ENCODE measurements around the gene ABAT. TPM values are rescaled to one million over a fixed set of nuclear protein-coding genes. Genes with fewer than 3 reads are reported as not detected.

The ABAT gene
- total and polyA plus RNA-seq, 2 of the 8 experiments (the other 6 are each of a cell fraction or from before 2014, with no cell fraction given): 6.4 to 8.4 TPM

DNA sequence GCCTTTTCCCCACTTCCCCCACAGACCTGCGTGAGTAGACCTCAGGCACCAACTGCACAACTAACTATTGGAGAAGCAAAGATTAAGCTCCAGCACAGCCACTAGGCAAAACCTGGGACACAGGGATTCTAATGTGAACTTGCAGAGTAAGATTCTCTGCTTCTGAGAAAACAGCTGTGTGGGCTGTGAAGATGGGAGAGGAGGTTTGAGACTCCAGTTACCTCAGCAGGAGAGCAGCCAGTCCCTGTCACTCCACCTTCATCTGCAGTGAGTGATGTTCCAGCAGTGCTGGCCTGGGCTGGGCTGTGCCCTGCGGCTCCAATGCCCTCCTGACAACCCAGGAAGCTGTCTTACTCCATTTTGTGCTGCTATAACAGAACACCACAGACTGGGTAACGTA lies 18.0 kb upstream of the ABAT start (continued):
- TF ChIP-seq, protein P1, sequence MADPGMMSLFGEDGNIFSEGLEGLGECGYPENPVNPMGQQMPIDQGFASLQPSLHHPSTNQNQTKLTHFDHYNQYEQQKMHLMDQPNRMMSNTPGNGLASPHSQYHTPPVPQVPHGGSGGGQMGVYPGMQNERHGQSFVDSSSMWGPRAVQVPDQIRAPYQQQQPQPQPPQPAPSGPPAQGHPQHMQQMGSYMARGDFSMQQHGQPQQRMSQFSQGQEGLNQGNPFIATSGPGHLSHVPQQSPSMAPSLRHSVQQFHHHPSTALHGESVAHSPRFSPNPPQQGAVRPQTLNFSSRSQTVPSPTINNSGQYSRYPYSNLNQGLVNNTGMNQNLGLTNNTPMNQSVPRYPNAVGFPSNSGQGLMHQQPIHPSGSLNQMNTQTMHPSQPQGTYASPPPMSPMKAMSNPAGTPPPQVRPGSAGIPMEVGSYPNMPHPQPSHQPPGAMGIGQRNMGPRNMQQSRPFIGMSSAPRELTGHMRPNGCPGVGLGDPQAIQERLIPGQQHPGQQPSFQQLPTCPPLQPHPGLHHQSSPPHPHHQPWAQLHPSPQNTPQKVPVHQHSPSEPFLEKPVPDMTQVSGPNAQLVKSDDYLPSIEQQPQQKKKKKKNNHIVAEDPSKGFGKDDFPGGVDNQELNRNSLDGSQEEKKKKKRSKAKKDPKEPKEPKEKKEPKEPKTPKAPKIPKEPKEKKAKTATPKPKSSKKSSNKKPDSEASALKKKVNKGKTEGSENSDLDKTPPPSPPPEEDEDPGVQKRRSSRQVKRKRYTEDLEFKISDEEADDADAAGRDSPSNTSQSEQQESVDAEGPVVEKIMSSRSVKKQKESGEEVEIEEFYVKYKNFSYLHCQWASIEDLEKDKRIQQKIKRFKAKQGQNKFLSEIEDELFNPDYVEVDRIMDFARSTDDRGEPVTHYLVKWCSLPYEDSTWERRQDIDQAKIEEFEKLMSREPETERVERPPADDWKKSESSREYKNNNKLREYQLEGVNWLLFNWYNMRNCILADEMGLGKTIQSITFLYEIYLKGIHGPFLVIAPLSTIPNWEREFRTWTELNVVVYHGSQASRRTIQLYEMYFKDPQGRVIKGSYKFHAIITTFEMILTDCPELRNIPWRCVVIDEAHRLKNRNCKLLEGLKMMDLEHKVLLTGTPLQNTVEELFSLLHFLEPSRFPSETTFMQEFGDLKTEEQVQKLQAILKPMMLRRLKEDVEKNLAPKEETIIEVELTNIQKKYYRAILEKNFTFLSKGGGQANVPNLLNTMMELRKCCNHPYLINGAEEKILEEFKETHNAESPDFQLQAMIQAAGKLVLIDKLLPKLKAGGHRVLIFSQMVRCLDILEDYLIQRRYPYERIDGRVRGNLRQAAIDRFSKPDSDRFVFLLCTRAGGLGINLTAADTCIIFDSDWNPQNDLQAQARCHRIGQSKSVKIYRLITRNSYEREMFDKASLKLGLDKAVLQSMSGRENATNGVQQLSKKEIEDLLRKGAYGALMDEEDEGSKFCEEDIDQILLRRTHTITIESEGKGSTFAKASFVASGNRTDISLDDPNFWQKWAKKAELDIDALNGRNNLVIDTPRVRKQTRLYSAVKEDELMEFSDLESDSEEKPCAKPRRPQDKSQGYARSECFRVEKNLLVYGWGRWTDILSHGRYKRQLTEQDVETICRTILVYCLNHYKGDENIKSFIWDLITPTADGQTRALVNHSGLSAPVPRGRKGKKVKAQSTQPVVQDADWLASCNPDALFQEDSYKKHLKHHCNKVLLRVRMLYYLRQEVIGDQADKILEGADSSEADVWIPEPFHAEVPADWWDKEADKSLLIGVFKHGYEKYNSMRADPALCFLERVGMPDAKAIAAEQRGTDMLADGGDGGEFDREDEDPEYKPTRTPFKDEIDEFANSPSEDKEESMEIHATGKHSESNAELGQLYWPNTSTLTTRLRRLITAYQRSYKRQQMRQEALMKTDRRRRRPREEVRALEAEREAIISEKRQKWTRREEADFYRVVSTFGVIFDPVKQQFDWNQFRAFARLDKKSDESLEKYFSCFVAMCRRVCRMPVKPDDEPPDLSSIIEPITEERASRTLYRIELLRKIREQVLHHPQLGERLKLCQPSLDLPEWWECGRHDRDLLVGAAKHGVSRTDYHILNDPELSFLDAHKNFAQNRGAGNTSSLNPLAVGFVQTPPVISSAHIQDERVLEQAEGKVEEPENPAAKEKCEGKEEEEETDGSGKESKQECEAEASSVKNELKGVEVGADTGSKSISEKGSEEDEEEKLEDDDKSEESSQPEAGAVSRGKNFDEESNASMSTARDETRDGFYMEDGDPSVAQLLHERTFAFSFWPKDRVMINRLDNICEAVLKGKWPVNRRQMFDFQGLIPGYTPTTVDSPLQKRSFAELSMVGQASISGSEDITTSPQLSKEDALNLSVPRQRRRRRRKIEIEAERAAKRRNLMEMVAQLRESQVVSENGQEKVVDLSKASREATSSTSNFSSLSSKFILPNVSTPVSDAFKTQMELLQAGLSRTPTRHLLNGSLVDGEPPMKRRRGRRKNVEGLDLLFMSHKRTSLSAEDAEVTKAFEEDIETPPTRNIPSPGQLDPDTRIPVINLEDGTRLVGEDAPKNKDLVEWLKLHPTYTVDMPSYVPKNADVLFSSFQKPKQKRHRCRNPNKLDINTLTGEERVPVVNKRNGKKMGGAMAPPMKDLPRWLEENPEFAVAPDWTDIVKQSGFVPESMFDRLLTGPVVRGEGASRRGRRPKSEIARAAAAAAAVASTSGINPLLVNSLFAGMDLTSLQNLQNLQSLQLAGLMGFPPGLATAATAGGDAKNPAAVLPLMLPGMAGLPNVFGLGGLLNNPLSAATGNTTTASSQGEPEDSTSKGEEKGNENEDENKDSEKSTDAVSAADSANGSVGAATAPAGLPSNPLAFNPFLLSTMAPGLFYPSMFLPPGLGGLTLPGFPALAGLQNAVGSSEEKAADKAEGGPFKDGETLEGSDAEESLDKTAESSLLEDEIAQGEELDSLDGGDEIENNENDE (IDR thresholded peaks at IDR 0.05; ENCODE audit: insufficient replicate concordance, low read length): no peak
- TF ChIP-seq HDAC2 (IDR thresholded peaks at IDR 0.05; ENCODE audit: borderline replicate concordance in 1 of 2, low read depth in 2 of 2, low read length in 2 of 2) (no peak), TAF7 (optimal IDR thresholded peaks at IDR 0.05; ENCODE audit: borderline replicate concordance, low read depth, low read length) (no peak), KDM4A (IDR thresholded peaks at IDR 0.05; ENCODE audit: low read depth, low read length, severe bottlenecking) (no peak), KDM5A (IDR thresholded peaks at IDR 0.05; ENCODE audit: low read length) (no peak)
- TF ChIP-seq, protein P2, sequence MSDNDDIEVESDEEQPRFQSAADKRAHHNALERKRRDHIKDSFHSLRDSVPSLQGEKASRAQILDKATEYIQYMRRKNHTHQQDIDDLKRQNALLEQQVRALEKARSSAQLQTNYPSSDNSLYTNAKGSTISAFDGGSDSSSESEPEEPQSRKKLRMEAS (IDR thresholded peaks at IDR 0.05): no peak
